NCI-H82 treated with DMSO at 0.1 percent for 48 hours (cell line): ENCODE data around the gene PRKCA.
"Not testable (repeated sequence)": the region's sequence is repeated elsewhere in the genome, so short reads cannot be mapped to it uniquely, and the experiment has no call there.

Experiments used
- DNase-seq: peaks from one replicate; lab custom pipeline; 2025; ENCODE audit not compliant: unreplicated experiment; lab: John Stamatoyannopoulos, UW

The PRKCA gene

DNA sequence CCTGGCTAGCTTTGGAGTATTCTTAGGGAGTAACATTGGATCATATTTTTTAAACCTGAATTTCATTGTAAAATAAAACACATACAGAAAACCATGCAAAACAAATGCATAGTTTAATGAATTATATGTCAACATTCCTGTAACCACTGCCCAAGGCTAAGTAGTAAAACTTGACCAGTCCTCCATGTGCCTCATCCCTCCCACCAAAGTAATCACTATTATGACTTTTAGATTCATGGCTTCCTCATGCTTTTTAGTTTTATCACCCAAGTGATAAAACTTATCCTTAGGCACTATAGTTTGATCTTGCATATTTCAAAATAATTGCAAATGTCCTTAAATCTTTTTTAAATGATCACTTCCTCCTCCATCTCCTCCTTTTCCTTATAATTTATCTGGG, 20.4 kb downstream of the PRKCA start:
- no peak for DNase-seq

DNA sequence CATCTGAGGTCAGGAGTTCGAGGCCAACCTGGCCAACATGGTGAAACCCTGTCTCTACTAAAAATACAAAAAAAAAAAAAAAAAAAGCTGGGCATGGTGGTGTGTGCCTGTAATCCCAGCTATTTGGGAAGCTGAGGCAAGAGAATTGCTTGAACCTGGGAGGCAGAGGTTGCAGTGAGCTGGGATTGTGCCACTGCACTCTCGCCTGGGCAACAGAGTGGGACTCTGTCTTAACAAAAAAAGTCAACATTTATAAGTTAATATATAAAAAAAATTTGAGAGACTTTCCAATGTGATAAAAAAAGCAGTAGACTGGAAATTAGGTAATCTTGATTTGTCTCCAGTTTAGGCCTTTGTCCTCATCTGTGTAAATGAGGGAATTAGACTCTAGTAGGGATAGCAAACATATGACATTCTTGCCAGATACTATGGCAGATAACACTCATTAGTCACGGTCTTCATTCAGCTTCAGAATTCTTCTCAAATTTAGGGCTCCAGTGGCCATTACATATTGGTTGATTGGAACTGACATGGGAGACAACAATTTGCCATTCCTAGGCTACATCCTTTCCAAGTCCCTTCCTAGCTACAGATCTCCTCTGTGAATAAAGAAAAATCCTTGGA, 22.1 kb downstream of the PRKCA start:
- DNase-seq: not testable (repeated sequence)

DNA sequence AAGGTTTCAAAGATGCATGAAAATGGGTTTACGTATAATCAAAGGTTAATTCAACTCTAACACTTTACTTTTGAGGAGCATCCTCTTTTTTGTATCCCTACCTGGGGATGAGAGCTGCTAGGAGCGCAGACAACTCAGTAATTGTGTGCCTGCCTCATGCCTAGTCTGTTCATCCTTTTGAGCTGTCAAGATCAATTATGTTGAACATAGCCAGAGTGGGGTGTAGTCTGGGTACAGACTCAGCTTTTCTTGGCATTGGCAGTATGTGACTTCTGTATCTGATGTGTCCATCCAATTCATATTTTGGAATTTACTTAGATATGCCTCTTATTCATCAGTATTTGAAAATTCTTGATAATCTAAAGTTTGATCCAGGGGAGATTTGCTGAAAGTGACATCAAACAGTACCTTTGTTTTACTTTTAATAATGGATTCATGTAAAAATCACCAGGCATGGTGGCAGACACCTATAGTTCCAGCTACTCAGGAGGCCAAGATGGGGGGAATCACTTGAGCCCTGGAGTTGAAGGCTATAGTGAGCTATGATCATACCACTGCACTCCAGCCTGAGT, 24.1 kb downstream of the PRKCA start:
- DNase-seq: no peak

DNA sequence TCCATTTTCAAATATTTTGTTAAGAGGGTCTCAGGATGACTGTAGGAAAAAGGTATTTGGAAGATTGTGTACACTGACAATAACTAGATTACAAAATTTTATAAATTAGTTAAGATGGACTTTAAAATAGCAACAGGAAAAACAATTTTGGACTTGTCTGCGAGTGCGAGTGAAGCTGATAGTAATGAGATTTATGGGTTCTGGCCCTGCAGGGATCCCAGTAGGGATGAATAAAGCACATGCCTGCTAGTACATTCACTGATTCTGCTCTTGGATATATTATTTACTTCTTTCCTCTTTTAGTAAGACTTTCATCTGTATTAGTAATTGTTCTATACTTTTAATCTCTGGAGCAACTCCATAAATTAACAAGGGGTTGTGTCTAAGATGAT, 28.2 kb downstream of the PRKCA start:
- DNase-seq: no peak

DNA sequence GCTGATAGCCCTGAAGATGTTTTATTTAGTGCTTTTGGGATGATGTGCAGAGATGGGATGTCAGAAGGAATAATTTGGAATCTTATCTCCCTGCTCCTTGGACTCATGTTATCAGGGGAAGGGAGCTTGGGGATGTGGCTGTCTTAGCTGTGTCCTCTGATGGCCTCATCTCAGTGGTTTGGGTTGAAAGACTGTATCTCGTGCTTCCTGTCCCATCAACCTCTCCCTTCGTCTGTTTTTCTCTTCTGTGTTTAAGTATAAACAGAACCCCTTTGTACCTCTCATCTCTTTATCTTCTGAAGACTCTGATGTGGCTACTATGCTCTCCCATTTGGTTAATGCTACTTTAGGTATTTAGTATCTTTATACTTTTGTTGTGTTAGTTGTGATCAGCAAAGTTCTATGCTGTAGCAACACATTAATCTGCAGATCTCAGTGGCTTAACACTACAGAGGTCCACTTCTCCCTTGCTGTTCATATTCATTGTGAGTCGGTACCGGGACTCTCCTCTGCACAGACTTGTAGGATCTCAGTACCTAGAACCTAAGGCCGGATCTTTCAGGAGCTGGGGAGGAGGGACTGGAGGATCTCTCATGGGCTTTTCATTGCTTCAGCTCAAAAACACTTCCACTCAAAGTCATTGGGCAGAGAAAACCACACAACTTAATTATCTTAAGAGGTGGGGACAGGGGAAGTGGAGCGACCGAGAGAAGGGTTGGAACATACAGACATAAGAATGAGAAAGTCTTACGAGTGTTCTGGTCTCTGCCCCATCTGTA, 28.8 kb downstream of the PRKCA start:
- DNase-seq: no peak

DNA sequence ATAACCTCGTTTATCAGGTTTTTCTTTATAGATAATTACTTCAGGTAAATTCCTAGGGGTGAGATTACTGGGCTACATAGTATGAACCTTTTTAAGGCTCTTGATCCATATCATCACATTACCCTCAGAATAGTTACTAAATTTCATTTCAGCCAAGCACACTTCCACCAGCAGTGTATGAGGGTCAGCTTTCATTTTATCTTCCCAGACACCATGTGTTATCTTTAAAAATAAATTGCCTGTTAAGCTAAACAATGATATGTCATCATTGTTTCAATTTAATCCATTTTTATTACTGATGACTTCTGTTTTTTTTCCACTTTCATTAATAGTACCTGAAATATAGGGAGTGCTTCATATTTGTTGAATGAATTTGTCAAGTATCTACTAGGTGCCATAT, 33.4 kb downstream of the PRKCA start:
- DNase-seq: no peak

DNA sequence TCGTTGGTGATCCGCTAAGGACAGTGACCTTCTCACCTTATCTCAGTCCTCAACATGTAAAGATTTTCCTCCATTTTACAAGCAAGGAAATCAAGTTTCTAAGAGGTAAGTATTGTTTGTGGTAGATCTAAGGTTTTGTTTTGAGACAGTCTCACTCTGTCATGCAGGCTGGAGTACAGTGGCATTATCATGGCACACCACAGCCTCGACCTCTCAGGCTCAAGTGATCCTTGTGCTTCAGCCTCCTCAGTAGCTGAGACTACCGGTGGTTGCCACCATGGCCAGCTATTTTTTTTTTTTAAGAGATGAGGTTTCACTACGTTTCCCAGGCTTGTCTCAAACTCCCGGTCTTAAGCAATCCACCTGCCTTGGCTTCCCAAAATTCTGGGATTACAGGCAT, 34.9 kb downstream of the PRKCA start:
- DNase-seq: no peak

DNA sequence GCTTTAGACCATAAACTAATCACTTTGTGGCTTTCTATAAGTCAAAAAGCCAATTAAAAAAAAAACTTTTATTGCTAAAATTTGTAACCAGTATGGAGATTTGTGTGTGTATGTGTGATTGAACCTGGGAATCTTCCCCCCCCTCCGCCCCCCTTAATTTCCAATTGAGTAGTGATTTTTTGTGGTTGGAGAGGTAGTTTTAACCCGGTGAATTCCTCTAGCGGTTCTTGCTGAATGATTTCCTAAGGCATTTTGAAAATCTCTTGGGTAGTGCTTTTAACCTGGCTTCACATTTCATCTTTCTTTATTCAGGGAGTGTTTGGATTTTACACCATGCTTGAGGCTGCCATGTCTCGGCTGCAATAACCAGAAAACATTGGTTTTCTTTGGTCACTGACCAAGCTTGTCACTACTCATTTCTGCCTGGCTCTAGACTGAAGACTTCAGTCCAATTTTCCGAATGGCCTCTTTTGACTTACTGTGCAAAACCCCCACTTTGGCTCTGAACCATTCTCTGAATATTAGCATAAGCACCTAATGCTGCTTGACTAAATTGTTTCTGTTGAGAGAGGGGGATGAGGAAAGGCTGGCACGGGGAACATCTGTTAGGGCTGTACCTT, 35.6 kb downstream of the PRKCA start:
- no peak for DNase-seq

DNA sequence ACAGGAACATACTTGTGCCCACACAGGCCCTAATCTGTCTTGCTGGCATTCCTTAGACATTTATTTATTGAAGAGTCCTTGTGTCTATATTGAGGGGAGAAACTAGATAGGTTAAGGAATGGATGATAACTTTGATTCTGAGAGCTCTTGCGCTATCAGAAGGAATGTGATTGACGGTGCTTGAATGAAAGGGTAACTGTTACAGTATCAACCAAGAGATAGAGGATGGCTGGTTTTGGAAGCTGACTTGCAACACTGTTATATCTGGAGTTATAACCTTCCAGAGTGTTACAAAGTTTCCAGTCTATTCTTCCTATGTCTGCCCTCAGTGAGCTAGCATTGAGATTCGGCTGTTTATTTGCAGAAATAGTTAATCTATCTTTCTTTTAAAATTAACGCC, 36.5 kb downstream of the PRKCA start:
- DNase-seq: no peak

DNA sequence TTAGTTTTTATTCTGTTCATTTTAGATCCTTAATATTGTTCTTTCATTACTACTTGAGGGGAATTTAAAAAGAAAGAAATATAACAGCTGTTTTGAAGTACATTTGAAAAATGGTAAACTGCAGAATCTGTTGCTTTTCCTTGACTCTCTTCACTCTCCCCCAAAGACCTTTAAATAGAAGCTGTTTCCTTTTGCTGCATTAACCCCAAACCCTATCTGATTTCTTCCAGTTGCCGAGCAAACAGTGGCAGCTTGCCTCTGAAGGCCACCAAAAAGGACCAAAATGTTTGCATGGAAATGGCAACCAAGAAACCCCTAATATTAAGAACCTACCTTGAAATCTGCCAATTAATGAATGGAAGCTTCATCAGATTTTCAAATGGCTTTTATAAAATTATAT, 37.1 kb downstream of the PRKCA start:
- DNase-seq: no peak

DNA sequence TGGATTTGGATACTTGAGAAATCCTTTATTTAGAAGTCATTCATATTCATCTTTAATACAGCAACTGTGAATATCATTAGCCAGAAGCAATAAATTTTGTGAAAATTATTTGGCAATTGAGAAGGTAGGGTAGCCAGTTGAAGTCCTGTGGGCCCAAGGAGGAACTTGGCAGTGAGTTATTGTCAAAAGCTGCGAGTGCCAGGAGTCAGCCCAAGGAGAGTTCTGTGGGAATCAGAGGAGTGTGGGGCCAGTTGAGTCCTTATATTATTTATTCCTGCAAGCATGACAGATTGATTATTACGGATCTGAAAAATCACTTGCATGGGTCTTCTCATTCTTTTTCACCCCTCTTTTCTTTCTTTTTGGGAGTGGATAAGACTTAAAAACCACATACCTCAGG, 38.3 kb downstream of the PRKCA start:
- DNase-seq: no peak

DNA sequence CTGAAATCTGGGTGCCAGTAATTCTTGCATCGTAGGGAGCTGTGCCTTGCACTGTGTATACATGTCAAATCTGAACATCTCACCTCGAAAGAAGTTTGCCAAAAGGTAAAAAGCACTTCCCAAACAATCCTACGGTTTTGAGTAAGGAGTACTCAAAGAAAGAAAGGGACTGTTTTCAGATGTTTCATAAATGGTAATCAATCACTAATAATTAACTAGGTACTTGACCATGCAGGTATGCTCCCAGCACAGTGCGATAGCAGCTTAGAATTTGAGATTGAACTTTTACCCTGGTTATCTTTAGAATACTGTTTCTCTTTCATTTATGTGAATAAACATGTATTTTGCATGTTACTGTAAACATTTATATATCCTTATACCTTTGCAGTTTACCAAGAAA, 39.0 kb downstream of the PRKCA start:
- no peak for DNase-seq

DNA sequence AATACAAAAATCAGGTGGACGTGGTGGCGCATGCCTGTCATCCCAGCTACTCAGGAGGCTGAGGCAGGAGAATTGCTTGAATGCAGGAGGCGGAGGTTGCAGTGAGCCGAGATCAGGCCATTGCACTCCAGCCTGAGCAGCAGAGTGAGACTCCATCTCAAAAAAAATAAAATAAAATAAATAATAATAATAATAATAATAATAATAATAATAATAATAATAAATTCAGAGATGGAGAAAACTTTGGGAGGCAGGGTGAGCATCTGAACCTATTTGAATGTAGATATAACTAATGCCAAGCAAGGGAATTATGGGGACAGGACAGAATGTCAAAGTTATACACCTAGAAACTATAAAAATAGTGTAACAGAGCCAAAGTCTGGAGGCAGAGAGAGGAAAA, 39.9 kb downstream of the PRKCA start:
- DNase-seq: not testable (repeated sequence)

DNA sequence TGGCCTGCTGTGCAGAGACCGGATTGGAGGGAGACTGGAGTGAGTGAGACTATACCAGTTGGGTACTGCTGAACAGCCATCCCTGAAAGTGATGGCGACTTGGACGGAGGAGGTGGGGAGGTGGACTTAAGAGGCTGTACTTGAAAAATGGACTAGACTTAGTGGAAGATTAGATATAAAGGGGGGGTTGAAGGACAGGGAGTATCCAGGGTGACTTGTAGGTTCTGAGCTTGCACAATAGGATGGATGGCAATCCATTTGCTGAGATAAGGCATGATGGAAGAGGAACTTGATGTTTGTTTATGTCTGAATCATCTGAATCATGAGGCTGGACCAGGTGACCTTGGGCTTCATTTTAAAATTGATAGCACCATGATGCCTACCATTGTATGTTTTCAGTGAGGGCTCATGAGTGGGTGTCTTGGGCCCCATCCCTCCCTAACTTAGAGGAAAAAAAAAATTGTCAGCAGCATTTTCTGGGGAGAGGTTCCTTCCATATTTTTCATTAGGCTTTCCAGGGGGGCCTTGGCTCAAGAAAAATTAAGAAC, 41.2 kb downstream of the PRKCA start:
- DNase-seq: no peak

DNA sequence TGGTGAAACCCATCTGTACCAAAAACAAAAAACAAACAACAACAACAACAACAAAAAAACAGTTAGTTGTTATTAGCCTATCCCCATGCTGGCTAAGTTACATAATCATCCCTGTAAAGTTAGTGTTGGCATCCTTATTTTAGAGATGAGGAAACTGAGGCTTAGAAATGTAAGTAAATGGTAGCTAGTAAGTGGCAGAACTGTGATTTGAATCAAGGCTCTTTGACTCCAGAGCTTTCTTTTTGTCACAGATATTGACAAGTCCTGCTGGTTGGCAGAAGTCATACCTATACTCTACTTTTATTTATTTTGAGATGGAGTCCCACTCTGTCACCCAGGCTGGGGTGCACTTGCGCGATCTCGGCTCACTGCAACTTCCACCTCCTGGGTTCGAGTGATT, 42.1 kb downstream of the PRKCA start:
- no peak for DNase-seq

DNA sequence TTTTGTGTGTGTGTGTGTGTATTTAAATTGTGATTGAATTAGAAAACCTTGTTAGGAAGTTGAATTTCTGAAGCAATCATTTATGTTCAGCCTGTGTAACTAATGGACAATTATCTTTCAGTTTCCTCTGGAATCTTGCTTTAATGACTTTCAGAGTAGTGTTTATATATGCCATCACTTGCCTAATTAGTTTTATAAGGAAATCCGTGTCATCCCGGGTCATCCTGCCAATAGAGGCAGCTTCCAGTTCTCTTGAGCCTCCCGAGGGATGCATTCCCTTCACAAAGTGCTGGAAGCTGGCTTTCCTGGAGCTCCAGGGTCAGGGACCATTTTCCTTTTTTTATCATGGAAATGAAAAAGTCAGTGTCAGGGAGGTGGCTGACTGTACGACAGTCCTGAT, 42.9 kb downstream of the PRKCA start:
- no peak for DNase-seq

DNA sequence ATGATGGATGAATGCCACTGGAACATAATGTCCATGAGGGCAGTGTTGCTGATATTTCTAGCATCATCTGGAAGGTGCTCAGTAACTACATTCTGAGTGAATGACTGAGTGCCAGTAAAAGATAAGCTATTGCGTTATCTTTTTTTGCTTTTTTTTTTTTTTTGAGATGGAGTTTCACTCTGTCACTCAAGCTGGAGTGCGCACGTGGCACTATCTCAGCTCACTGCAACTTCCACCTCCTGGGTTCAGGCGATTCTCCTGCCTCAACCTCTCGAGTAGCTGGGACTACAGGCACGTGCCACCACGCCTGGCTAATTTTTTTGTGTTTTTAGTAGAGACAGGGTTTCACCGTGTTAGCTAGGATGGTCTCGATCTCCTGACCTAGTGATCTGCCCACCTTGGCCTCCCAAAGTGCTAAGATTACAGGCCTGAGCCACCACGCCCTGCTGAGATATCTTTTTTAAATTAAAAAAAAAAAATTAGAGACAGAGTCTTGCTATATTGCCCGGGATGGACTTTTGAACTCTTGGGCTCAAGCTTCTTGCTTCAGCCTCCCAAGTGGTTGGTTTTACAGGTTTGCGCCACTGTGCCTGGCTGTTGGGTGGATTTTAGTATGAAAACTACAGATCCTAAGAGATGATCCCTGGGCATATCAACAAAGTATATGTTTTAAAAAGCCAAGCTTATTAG, 43.7 kb downstream of the PRKCA start:
- DNase-seq: not testable (repeated sequence)

DNA sequence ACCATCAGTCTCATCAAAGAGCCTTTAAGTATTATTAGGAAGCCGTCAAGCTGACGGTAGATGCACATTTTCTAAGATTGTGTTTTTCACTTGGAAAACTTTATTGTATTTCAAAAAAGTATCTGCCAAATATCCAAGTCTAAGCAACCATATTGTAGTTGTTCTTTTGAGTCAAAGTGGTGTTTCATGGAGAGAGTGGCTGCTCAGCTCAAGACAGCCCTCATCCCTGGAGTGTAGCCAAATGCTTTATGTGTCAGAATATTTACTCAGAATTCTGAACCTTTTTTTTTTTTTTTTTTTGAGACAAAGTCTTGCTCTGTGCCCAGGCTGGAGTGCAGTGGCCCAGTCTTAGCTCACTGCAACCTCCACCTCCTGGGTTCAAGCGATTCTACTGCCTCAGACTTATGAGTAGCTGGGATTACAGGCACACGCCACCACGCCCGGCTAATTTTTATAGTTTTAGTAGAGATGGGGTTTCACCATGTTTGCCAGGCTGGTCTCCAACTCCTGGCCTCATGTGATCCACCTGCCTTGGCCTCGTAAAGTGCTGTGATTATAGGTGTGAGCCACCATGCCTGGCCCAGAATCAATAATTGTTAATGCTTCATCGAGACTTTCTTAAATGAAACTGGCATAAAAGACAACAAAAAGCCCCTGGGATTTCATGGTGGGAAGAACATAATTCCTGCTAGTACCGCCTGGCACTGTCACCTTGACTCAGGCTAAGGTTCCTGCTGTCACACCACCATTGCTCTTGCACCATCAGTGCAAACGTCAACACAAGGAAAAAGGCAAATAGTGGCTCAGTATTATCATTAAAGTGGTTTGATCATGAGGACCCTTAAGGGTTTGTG, 45.5 kb downstream of the PRKCA start:
- DNase-seq: no peak

DNA sequence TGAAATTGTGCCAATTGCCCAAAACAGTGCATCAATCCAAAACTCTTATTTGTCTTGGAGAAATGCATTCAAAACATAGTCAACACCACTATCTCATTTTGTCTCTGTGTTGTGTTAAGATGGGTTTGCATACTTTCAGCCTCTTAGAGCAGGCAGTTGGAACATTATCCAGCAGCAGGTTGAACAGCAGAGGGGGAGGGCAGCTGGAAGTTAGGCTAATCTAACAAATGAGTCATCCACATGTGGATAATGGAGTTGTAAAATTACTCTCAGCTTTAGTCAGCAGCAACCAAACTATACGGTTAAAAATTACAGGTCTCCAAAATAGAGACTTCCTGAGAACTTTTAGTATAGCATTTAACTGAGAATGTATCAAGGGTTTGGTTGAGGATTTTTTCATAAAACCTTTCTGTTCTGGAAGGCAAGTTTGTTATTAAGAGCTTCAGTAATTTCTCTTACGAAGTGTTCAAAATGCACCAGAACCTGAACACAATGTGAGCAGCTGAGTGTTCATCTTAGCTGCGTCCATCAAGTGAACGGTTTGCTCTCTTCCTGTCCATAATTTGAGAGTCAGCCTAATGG, 46.3 kb downstream of the PRKCA start:
- no peak for DNase-seq
